Measurements from ENCODE around the gene TTC29.

GRCh38 chr4:146952896-146953295 lies 7.2 kb upstream of the TTC29 start:
- TF ChIP-seq CTCF (IDR thresholded peaks at IDR 0.05; ENCODE audit: insufficient read depth, low read depth, low read length) (no peak), EZH2 (IDR thresholded peaks at IDR 0.05; ENCODE audit: insufficient read depth, low read length) (no peak)
